OCI-LY7 (cell line): ENCODE measurements around the gene TRAPPC14. TPM values are rescaled to one million over a fixed set of nuclear protein-coding genes. Genes with fewer than 3 reads are reported as not detected.
A peak's percentile ranks its signal among the peaks of the same experiment; 100 is the strongest.

Experiments
- BruUV-seq: library from RNA; stranded (reverse); fragments of 400-500 nt; replicated peaks from 2 replicates; lab custom pipeline; 2021; lab: Mats Ljungman, UMichigan
- CTCF ChIA-PET: fragments of 300-600 bp; sonication (Branson Sonifier 250); formaldehyde crosslinking; loops from one replicate; lab custom pipeline; 2022; ENCODE audit warnings: antibody characterized with exemption; ENCODE audit not compliant: unreplicated experiment; lab: Charles Lee
- POLR2A ChIA-PET: fragments of 300-600 bp; sonication (Branson Sonifier 250); formaldehyde crosslinking; loops from one replicate; lab custom pipeline; 2022; ENCODE audit warnings: antibody characterized with exemption; lab: Charles Lee
- DNase-seq: peaks from one replicate; pipeline ENCODE4 v3.0.0-alpha.2; 2015; ENCODE audit warnings: low spot score
- H2AFZ ChIP-seq: fragments of 200-600 bp; sonication (generic), shearing (Covaris generic); 2 replicates; pipeline ENCODE4 v1.6.1; 2014; ENCODE audit warnings: mild to moderate bottlenecking, antibody characterized with exemption, low read length, moderate library complexity
- H3K27ac ChIP-seq: fragments of 200-600 bp; sonication (generic); 2 replicates; pipeline ENCODE4 v1.5.1; 2014; ENCODE audit warnings: mixed run types, low read depth, mild to moderate bottlenecking, moderate library complexity, low read length, inconsistent platforms; ENCODE audit not compliant: poor library complexity, severe bottlenecking
- H3K36me3 ChIP-seq: fragments of 200-600 bp; sonication (generic); 2 replicates; pipeline ENCODE4 v1.6.1; 2014; ENCODE audit warnings: mild to moderate bottlenecking, antibody characterized with exemption, low read length, moderate library complexity, mixed read lengths; ENCODE audit not compliant: insufficient read depth
- H3K4me1 ChIP-seq: fragments of 200-600 bp; sonication (generic); 2 replicates; pipeline ENCODE4 v1.5.1; 2014; ENCODE audit warnings: mild to moderate bottlenecking, low read length; ENCODE audit not compliant: insufficient read depth, poor library complexity, severe bottlenecking
- H3K4me2 ChIP-seq: fragments of 200-600 bp; sonication (generic); 2 replicates; pipeline ENCODE4 v1.6.1; 2014; ENCODE audit warnings: mild to moderate bottlenecking, low read length
- H3K4me3 ChIP-seq: fragments of 200-600 bp; sonication (generic); 2 replicates; pipeline ENCODE4 v1.5.1; 2014; ENCODE audit warnings: mild to moderate bottlenecking, low read depth, low read length; ENCODE audit not compliant: poor library complexity, severe bottlenecking
- H3K79me2 ChIP-seq: fragments of 200-600 bp; sonication (generic); 2 replicates; pipeline ENCODE4 v1.6.1; 2016; ENCODE audit warnings: low read depth, mild to moderate bottlenecking, low read length, moderate library complexity, mixed read lengths; ENCODE audit not compliant: insufficient read depth
- H3K9me2 ChIP-seq: fragments of 200-600 bp; sonication (generic); 2 replicates; pipeline ENCODE4 v1.6.1; 2016; ENCODE audit warnings: mild to moderate bottlenecking, low read length, mixed read lengths; ENCODE audit not compliant: insufficient read depth
- H3K9me3 ChIP-seq: fragments of 200-600 bp; sonication (generic); 2 replicates; pipeline ENCODE4 v1.6.1; 2014; ENCODE audit warnings: mild to moderate bottlenecking, mixed run types, low read length, mixed read lengths
- H4K20me1 ChIP-seq: fragments of 200-600 bp; sonication (generic); 2 replicates; pipeline ENCODE4 v1.6.1; 2014; ENCODE audit warnings: mild to moderate bottlenecking, antibody characterized with exemption, low read length, moderate library complexity, mixed read lengths; ENCODE audit not compliant: insufficient read depth
- CTCF ChIP-seq: fragments of 200-600 bp; sonication (generic); conservative IDR thresholded peaks from 2 replicates; pipeline ENCODE4 v1.5.1; 2014; ENCODE audit warnings: mild to moderate bottlenecking, antibody characterized with exemption, low read length, moderate library complexity, mixed read lengths
- EZH2phosphoT487 ChIP-seq: fragments of 200-600 bp; sonication (generic); IDR thresholded peaks from 2 replicates; pipeline ENCODE4 v1.6.1; 2018; ENCODE audit warnings: low read depth, borderline replicate concordance, mild to moderate bottlenecking, mixed run types, antibody characterized with exemption, low read length, moderate library complexity, mixed read lengths
- intact Hi-C: fragments of 100-400 bp; cut with micrococcal nuclease; formaldehyde crosslinking; loops from one replicate; pipeline ENCODE4 v1.10.0; 2022; ENCODE audit not compliant: unreplicated experiment
- total RNA-seq, 2 experiments: library from RNA; depleted of rRNA in 1 of 2; stranded (reverse); fragments of >200 nt in 1 of 2; shearing (Covaris generic) in 1 of 2; gene quantifications; 2 replicates each; pipeline ENCODE4 v1.2.3, GENCODE V29; 2014 to 2022

The TRAPPC14 gene
- total RNA-seq, 2 experiments from 2014 or later = 38.8 to 41.6 TPM

DNA sequence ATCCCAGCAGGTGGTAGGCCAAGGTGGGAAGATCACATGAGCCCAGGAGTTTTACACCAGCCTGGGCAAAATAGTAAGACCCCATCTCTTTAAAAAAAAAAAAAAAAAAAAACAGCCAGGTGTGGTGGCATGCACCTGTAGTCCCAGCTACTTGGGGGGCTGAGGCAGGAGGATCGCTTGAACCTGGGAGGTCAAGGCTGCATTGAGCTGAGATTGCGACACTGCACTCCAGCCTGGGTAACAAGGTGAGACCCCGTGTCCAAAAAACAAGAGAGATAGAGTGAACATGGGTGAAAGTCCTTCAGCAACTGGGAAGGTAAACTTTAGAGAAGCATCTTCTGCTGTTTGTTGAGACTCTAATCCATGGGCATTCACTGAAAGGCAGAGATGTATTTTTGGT, 16.1 kb downstream of the TRAPPC14 start:
- ChIA-PET POLR2A (interaction anchor here (0.7 to 1.3 kb wide), 6 partner anchors 14 to 243 kb away, joined by 3 to 7 read pairs (median 3); partner anchors contain the start of genes AP4M1 and MCM7), CTCF (no interaction called here)
- Histone ChIP-seq H2AFZ (no peak overlapping the region; the same call in 1 of the 2 replicates), H4K20me1 (no peaks in the 10 kb centered on the region), H3K79me2 (no peaks in the 10 kb centered on the region), H3K4me3 (no peak overlapping the region), H3K9me3 (no peaks in the 10 kb centered on the region), H3K36me3 (no peaks in the 10 kb centered on the region), H3K27ac (no peak overlapping the region), H3K4me2 (no peak overlapping the region), H3K9me2 (no peaks in the 10 kb centered on the region), H3K4me1 (peaks cover 35% of the 10 kb centered on the region)
- intact Hi-C loops = no loop called here
- no peak for DNase-seq
- TF ChIP-seq CTCF = no peak
- TF ChIP-seq EZH2phosphoT487 = no peak
- BruUV-seq = no TSS peak

DNA sequence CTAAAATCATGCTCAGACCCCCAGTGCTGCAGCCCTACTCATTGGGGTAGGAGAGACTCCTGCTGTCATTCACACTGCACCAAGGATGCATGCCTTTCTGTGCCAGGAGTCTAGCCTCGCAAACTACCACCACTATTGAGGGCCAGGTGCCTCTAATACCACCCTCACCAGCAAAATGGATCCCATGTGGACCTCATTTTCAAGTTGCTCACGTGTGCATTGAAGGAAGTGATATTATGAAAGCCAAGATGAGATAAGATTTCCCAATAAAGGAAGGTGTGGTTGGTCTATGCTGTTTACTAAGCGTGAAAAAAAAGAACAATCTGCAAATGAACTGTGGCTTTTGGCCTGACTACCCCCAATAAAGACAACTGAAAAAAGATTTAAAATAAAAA, 17.0 kb downstream of the TRAPPC14 start:
- peak overlapping the region; percentile 72 for H2AFZ ChIP-seq
- no peaks in the 10 kb centered on the region for H3K79me2 ChIP-seq
- no peak overlapping the region for H3K27ac ChIP-seq
- peak overlapping the region; percentile 8; the same call in 1 of the 2 replicates for H3K4me2 ChIP-seq
- no peak for DNase-seq
- no peaks in the 10 kb centered on the region for H3K9me3 ChIP-seq
- intact Hi-C loops = no loop called here
- no peaks in the 10 kb centered on the region for H3K36me3 ChIP-seq
- BruUV-seq = no TSS peak
- TF ChIP-seq CTCF = no peak
- no peak for TF ChIP-seq EZH2phosphoT487
- peaks cover 38% of the 10 kb centered on the region for H3K4me1 ChIP-seq
- CTCF ChIA-PET = no interaction called here
- H4K20me1 ChIP-seq = no peaks in the 10 kb centered on the region
- POLR2A ChIA-PET = interaction anchor here (1.0 to 1.8 kb wide), 5 partner anchors 13 to 61 kb away, joined by 3 to 7 read pairs (median 4); partner anchors contain the start of genes AP4M1 and MCM7
- no peak overlapping the region for H3K4me3 ChIP-seq
- H3K9me2 ChIP-seq = no peaks in the 10 kb centered on the region
